Measurements from ENCODE around the gene RBM19.

RBM19 gene

GRCh38 chr12:113900716-113901115 lies 65.4 kb downstream of the RBM19 start:
- peak; percentile 33 for DNase-seq

- DNase-seq = peak; percentile 93
These were observed 66.3 kb downstream of the RBM19 start for GRCh38 chr12:113899561-113900471.

- DNase-seq = no peak
These were observed 67.0 kb downstream of the RBM19 start for GRCh38 chr12:113899042-113899560.

- no peak for DNase-seq
These were observed 67.7 kb downstream of the RBM19 start for GRCh38 chr12:113898466-113898865.

- no peak for DNase-seq
These were observed 68.7 kb downstream of the RBM19 start for GRCh38 chr12:113897406-113897805.

- no peak for DNase-seq
These were observed 69.3 kb downstream of the RBM19 start for GRCh38 chr12:113896841-113897240.

GRCh38 chr12:113896194-113896593 lies 69.9 kb downstream of the RBM19 start:
- DNase-seq = no peak

GRCh38 chr12:113895176-113895575 lies 70.9 kb downstream of the RBM19 start:
- DNase-seq = no peak

GRCh38 chr12:113894697-113895096 lies 71.4 kb downstream of the RBM19 start:
- DNase-seq = no peak

- DNase-seq = no peak
These were observed 72.9 kb downstream of the RBM19 start for GRCh38 chr12:113893221-113893620.

- DNase-seq = no peak
These were observed 73.6 kb downstream of the RBM19 start for GRCh38 chr12:113892556-113892955.

- DNase-seq = no peak
These were observed 74.2 kb downstream of the RBM19 start for GRCh38 chr12:113891739-113892520.

GRCh38 chr12:113891167-113891692 lies 74.9 kb downstream of the RBM19 start:
- no peak for DNase-seq

- DNase-seq = no peak
These were observed 76.1 kb downstream of the RBM19 start for GRCh38 chr12:113889891-113890581.

- peak; percentile 29 for DNase-seq
These were observed 77.0 kb downstream of the RBM19 start for GRCh38 chr12:113889076-113889475.

GRCh38 chr12:113888435-113888834 lies 77.7 kb downstream of the RBM19 start:
- no peak for DNase-seq

- DNase-seq = peak; percentile 28
These were observed 78.2 kb downstream of the RBM19 start for GRCh38 chr12:113887906-113888305.

GRCh38 chr12:113886721-113887120 lies 79.4 kb downstream of the RBM19 start:
- DNase-seq = no peak

GRCh38 chr12:113884392-113884791 lies 81.7 kb downstream of the RBM19 start:
- no peak for DNase-seq

- DNase-seq = no peak
These were observed 83.4 kb downstream of the RBM19 start for GRCh38 chr12:113882690-113883089.

GRCh38 chr12:113880988-113881962 lies 84.8 kb downstream of the RBM19 start:
- DNase-seq = no peak

GRCh38 chr12:113880326-113880725 lies 85.8 kb downstream of the RBM19 start:
- DNase-seq = no peak

All from NCI-H69 (cell line).